ENCODE results near the gene KLHL2.

Gene KLHL2

DNA sequence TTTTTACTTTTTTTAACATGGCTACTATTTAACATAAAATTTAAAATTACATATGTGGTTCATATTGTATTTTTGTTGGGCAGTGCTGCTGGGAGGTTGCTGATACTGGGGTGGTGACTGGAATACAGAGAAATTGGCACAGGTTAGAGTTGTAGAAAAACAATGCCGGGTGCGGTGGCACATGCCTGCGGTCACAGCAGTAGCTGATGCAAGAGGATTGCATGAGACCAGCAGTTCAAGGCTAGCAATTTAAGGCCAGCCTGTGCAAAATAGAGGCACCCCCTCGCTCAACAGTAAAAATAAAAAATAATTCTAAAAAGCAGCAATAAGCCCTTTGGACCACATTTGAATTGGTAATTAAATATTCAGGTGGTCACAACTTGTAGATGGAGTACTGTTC is 159.7 kb downstream of the KLHL2 start:
- no peak for DNase-seq (ENCODE audit: low spot score)

DNA sequence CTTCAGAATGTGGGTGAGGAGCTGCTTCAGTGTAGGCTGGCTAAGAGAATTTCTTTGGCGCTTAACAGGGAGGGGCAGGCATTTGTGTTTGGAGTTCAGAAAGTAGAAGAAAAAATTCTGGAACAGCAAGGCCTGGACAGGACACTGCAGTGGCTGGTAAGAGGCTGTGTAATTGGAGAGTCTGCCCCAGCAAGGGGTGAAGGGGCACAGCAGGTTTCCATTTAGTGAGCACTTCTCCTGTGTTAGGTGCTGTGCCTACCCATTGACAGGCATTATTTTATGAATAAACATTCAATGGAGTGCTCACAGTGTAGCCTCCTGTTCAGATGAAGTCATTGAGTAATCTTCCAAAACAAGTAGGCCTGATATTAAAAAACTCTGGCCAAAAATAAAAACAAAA is 160.8 kb downstream of the KLHL2 start:
- peak; percentile 30 for DNase-seq (ENCODE audit: low spot score)

DNA sequence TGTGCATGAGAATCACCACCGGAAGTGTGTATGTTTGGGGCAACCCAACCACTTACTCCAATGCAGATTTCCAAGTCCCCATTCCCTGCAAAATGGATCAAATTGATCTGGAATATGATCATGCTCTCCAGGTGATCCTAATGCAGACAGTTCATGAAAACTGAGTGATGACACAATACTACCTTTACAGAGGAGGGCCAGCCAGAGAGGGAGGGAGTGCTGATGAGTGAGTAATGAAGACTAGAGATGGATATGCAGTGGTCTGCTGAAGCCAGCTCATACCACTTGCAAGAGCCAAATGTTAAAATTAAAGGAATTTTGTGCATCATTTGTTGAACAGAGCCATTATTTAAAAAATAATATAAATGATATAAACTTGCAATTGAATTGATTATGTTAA is 161.2 kb downstream of the KLHL2 start:
- no peak for DNase-seq (ENCODE audit: low spot score)

DNA sequence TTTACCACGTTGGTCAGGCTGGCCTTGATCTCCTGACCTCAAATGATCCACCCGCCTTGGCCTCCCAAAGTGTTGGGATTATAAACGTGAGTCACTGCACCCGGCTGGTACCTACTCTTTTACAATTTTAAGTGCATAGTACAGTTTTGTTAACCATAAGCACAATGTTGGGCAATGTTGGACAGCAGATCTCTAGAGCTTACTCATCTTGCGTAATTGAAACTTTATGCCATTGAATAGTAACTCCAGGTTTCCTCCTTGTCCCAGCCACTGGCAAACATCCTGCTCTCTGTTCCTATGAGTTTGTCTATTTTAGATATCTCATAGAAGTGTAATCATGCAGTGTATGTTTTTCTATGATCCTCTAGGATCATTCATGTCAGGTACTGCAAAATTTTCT is 162.2 kb downstream of the KLHL2 start:
- no peak for DNase-seq (ENCODE audit: low spot score)

DNA sequence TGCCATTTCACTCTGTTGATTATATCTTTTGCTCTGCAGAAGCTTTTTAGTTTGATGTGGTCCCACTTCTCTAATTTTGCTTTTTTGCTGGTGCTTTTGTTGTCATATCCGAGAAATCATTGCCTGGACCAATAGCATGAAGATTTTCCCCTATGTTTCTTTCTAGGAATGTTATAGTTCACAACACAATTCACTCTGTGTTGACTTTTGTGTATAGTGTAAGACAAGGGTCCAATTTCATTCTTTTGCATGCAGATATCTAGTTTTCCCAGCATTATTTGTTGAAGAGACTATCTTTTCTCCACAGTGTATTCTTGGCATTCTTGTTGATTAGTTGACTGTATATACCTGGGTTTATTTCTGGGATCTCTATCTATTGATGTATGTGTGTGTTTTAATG is 163.2 kb downstream of the KLHL2 start:
- DNase-seq (ENCODE audit: low spot score) = no peak

Data from D341Med (cell line).